GM21526 (cell line): ENCODE data around the gene EIF3I.
A peak's percentile ranks its signal among the peaks of the same experiment; 100 is the strongest.

Experiments
- ATAC-seq: cut with Tn5 transposase; IDR thresholded peaks from one replicate; pipeline ENCODE4 v1.9.1; 2021; ENCODE audit warnings: moderate library complexity; ENCODE audit not compliant: unreplicated experiment, low FRiP score

The EIF3I gene

GRCh38 chr1:32221980-32222755 lies at the start of gene EIF3I, which contains the start of gene TMEM234:
Gene EIF3I (plus strand): TSS chr1:32222407. CDS start chr1:32222442, 35 bp downstream.
Gene TMEM234 (minus strand): TSS chr1:32222353. CDS start chr1:32222322, 31 bp downstream.
- peak; percentile 89 for ATAC-seq

GRCh38 chr1:32172621-32173245 lies 49.5 kb upstream of the EIF3I start:
- no peak for ATAC-seq

DNA sequence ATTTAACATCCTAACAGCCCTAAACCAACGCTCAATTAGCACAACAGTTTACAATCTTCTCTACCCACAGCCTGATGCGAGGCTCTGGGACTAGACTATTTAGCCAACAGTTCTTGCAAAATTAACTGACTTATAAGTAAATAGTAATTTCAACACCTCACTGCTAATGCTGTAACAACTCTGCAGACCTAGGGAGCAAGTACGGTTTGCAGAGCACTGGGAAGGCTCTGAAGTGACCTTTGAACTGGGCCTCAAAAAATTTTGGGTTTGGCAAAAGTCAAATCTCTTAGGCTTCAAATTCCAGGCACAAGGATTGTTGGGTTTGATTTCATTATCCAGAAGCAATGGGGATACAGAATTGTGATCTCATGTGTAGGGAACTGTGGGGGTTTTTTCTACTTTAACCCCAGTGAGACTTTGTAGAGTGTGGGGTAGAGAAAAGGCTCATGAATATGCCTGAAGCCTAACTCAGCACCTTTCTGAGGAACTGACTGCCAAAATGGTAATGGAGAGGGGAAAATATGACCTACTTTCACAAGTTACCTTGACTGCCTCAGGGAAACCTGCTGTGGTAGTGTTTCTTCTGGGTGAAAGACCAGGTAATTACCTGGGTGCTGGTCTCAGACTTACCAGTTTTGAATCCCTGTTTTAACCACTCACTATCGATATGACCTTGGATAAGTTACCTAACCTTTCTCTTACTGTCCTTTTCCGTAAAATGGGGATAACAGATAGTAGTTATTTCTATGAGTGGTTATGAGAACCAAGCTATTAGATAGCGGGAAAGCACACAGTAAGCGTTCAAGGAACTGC lies 43.6 kb upstream of the EIF3I start:
- ATAC-seq: no peak

- ATAC-seq: peak; percentile 6
Observed at GRCh38 chr1:32179193-32179442, 43.1 kb upstream of the EIF3I start.

DNA sequence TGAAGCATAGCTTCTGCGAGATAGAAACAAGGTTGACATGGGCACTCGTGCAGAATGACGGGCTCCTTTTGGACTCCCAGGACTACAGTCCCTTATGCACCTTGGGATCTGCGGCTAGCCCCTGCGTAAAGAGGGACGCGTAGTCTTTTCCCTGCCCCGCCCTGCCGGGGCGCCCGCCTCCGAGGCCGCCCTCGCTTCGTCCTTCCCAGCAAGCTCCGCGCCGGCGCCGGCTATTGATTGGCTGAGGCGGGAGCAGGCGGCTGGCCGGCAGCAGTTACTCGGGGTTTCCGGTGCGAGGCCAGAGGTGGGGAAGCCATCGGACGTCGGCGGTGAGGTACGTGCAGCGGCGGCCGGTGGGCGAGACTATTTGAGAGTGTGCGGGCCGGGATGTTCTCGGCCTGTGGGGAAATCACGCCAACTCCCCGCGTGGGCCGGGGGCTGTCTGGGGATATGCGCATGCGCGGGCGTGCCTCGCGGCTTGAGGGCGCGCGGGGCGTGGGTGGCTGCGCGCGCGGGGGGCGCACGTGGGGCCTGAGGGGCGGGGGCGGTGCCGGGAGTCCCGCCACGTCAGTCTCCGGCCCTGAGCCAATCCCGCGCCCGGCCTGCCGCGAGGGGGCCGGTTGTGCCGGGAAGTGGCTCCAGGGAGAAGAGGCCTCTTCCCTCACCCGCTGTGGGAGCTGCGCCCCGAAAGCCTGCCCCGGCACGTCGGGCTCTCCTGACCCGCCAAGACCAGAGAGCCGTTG lies 42.6 kb upstream of the EIF3I start, which contains the start of gene TXLNA:
Gene TXLNA (plus strand): TSS at position 233 of the 743 bp plus-strand sequence. CDS start 671 bp downstream, outside the sequence.
- ATAC-seq: peak; percentile 69

DNA sequence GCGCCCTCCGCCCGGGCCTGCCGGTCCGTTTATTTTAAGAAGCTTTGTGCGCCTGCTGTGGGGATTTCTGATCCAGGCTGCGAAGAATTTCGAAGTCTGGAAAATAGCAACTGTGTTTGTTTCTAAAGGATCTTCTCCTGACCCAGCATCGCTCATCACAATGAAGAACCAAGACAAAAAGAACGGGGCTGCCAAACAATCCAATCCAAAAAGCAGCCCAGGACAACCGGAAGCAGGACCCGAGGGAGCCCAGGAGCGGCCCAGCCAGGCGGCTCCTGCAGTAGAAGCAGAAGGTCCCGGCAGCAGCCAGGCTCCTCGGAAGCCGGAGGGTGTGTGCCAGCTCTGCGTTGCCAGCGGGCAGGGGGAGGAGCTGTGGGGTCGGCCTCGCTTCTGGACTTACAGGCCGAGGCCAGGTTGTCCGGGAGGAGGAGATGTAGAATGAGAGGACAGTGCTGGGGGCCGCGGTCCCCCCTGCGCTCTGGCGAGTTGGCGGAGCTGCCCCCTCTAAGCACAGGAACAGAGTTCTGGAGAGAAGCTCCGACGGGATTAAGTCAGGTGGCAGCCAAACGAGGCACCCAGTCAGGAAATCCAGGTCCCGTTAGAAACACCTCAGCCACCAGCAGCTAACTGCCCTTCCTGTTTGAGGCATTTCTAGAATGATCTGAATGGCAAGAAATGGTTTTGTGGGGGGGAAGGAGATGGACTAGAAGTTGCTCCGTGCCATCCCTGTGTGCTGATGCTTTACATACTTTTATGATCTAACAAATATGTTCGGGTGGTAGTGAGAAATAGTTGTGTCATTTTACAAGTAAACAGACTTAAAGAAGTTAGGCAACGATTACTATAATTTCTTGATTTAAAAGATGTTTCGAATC lies 41.8 kb upstream of the EIF3I start:
- ATAC-seq: no peak

GRCh38 chr1:32181065-32181464 lies 41.1 kb upstream of the EIF3I start:
- ATAC-seq: no peak

DNA sequence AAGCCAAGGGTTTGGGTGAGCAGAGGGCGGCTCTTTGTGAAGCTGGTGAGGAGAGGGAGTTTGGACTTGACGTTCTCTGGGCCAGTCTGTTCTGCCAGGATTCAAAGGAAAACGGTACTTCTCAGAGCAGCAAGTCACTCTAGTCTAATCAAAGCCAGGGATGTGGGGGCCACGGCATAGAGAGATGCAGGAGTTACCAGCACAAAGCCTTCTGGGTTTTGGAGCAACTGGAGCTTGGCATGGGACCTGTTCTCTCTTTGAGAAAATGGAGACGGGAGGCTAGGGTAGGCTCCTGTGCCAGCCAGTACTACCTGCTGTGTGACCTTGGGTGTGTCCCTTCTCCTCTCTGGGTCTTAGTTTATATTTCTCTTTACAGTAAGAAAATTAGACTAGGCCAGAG lies 40.6 kb upstream of the EIF3I start:
- ATAC-seq: no peak

- ATAC-seq: no peak
Observed at GRCh38 chr1:32182060-32182459, 40.1 kb upstream of the EIF3I start.

DNA sequence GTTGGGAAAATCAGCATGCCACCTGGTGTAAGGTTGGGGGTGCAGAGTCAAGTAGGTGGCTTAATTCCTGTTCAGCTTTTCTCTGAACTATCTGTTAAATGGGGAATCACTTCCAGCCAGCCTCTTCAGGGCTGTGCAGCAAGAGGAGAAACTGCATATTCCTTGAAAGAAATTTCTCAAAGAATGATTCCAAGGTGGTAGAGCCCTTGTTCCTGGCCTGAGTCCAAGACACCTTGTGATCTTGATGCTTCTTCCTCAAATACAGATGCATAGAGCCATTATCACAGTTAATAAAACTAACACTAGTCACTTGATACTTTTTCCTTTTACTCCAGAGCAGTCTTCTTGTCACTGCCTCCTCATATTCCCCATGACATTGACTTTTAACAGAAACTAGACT lies 37.6 kb upstream of the EIF3I start:
- ATAC-seq: no peak

GRCh38 chr1:32186077-32186476 lies 36.1 kb upstream of the EIF3I start:
- ATAC-seq: no peak

DNA sequence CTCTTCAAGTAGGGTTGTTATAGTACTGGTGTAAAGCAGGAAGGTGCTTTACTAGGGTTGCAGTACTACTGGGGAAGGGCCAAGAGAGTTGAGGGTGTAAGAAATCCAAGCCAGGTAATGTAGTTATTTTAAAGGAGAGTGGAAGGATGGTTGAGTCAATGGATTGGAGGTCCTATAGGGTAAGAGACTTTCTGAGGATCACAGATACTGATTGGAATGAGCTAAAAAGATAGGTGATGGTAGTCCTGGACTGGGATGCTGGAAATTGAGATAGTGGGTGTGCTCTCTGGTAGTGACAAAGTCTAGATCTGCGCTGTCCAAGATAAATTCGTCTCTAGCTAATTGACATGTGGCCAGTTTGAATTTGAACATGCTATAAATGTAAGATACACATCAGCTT lies 35.7 kb upstream of the EIF3I start:
- no peak for ATAC-seq

- ATAC-seq: no peak
Observed at GRCh38 chr1:32187850-32188249, 34.4 kb upstream of the EIF3I start.

- no peak for ATAC-seq
Observed at GRCh38 chr1:32192220-32192948, 29.8 kb upstream of the EIF3I start.

GRCh38 chr1:32194984-32195383 lies 27.2 kb upstream of the EIF3I start:
- ATAC-seq: no peak

GRCh38 chr1:32195531-32195930 lies 26.7 kb upstream of the EIF3I start:
- no peak for ATAC-seq

GRCh38 chr1:32195972-32196823 lies 26.0 kb upstream of the EIF3I start:
- no peak for ATAC-seq

- no peak for ATAC-seq
Observed at GRCh38 chr1:32197074-32197473, 25.1 kb upstream of the EIF3I start.
